HFFc6 (cell line): ENCODE results near the gene DCTD. TPM values are rescaled to one million over a fixed set of nuclear protein-coding genes. Genes with fewer than 3 reads are reported as not detected.
"Not testable (repeated sequence)": the region's sequence is repeated elsewhere in the genome, so short reads cannot be mapped to it uniquely, and the experiment has no call there.

Experiments used
- DNase-seq: peaks from one replicate; pipeline ENCODE4 v3.0.0-alpha.2; 2018
- H3K27ac Mint-ChIP-seq: 2 replicates; pipeline ENCODE4 v1.8.0; 2020; ENCODE audit warnings: mild to moderate bottlenecking, mixed read lengths
- H3K27me3 Mint-ChIP-seq: 2 replicates; pipeline ENCODE4 v1.8.0; 2021; ENCODE audit warnings: mild to moderate bottlenecking, moderate library complexity, mixed read lengths; ENCODE audit not compliant: insufficient read depth
- H3K36me3 Mint-ChIP-seq: 2 replicates; pipeline ENCODE4 v1.8.0; 2021; ENCODE audit warnings: low read depth, mixed read lengths
- H3K4me1 Mint-ChIP-seq: 2 replicates; pipeline ENCODE4 v1.8.0; 2020; ENCODE audit warnings: low read depth, mixed read lengths
- H3K4me3 Mint-ChIP-seq: 2 replicates; pipeline ENCODE4 v1.8.0; 2020; ENCODE audit warnings: mild to moderate bottlenecking, moderate library complexity, mixed read lengths
- H3K9me3 Mint-ChIP-seq: 2 replicates; pipeline ENCODE4 v1.8.0; 2020; ENCODE audit warnings: mild to moderate bottlenecking, mixed read lengths
- CTCF ChIP-seq: fragments of 200-600 bp; sonication (generic); IDR thresholded peaks from 2 replicates; pipeline ENCODE4 v1.5.0; 2021; ENCODE audit warnings: antibody characterized with exemption, mild to moderate bottlenecking
- total RNA-seq, 6 experiments: library from RNA; stranded (reverse); fragmentation: NEBNext Ultra II Directional; extraction: Animal tissue kit (Norgen Biotek cat#: 25700); gene quantifications; 2 replicates in 1 of 6; 3 replicates in 5 of 6; pipeline ENCODE4 v1.2.3, GENCODE V29; 2021

The DCTD gene
- total RNA-seq, 6 experiments from 2014 or later = 160 to 197 (median 171) TPM

GRCh38 chr4:182905038-182905437 is 12.1 kb downstream of the DCTD start:
- Mint-ChIP-seq H3K36me3 (peaks cover 20% of the 10 kb centered on the region), H3K4me1 (peaks cover 14% of the 10 kb centered on the region), H3K9me3 (no peaks in the 10 kb centered on the region), H3K27ac (no peak overlapping the region), H3K4me3 (no peak overlapping the region), H3K27me3 (peaks cover 1% of the 10 kb centered on the region; the same call in 1 of the 2 replicates)
- no peak for TF ChIP-seq CTCF
- DNase-seq = no peak

- H3K27ac Mint-ChIP-seq = no peak overlapping the region
- TF ChIP-seq CTCF = no peak
- no peaks in the 10 kb centered on the region for H3K9me3 Mint-ChIP-seq
- no peak overlapping the region for H3K4me3 Mint-ChIP-seq
- H3K27me3 Mint-ChIP-seq = peaks cover 1% of the 10 kb centered on the region; the same call in 1 of the 2 replicates
- peaks cover 20% of the 10 kb centered on the region for H3K36me3 Mint-ChIP-seq
- DNase-seq = no peak
- peaks cover 12% of the 10 kb centered on the region for H3K4me1 Mint-ChIP-seq
These were observed 12.9 kb downstream of the DCTD start for GRCh38 chr4:182904211-182904761.

- no peak for DNase-seq
- no peaks in the 10 kb centered on the region for H3K9me3 Mint-ChIP-seq
- H3K27me3 Mint-ChIP-seq = peaks cover 1% of the 10 kb centered on the region
- H3K4me1 Mint-ChIP-seq = peaks cover 12% of the 10 kb centered on the region
- no peak for TF ChIP-seq CTCF
- no peak overlapping the region for H3K4me3 Mint-ChIP-seq
- H3K27ac Mint-ChIP-seq = no peak overlapping the region; the same call in 1 of the 2 replicates
- peaks cover 20% of the 10 kb centered on the region for H3K36me3 Mint-ChIP-seq
These were observed 14.2 kb downstream of the DCTD start for GRCh38 chr4:182903013-182903412.

- Mint-ChIP-seq H3K9me3 (no peaks in the 10 kb centered on the region), H3K27me3 (peaks cover 1% of the 10 kb centered on the region), H3K36me3 (peaks cover 10% of the 10 kb centered on the region), H3K4me1 (peaks cover 12% of the 10 kb centered on the region), H3K4me3 (no peak overlapping the region), H3K27ac (no peak overlapping the region)
- no peak for TF ChIP-seq CTCF
- DNase-seq = no peak
These were observed 15.8 kb downstream of the DCTD start for GRCh38 chr4:182901337-182901736.

- H3K4me3 Mint-ChIP-seq, H3K27ac Mint-ChIP-seq, H3K27me3 Mint-ChIP-seq, H3K4me1 Mint-ChIP-seq, DNase-seq, H3K9me3 Mint-ChIP-seq: not testable (repeated sequence)
- peaks cover 12% of the 10 kb centered on the region for H3K36me3 Mint-ChIP-seq
These were observed 17.2 kb downstream of the DCTD start for GRCh38 chr4:182900021-182900420.

GRCh38 chr4:182898479-182898799 is 18.7 kb downstream of the DCTD start:
- DNase-seq = no peak
- H3K4me1 Mint-ChIP-seq = no peaks in the 10 kb centered on the region
- H3K27ac Mint-ChIP-seq = no peak overlapping the region
- peaks cover 1% of the 10 kb centered on the region for H3K27me3 Mint-ChIP-seq
- no peak overlapping the region for H3K4me3 Mint-ChIP-seq
- peaks cover 22% of the 10 kb centered on the region for H3K36me3 Mint-ChIP-seq
- H3K9me3 Mint-ChIP-seq = no peaks in the 10 kb centered on the region
- no peak for TF ChIP-seq CTCF
